LNCaP clone FGC (cell line): Measurements from ENCODE around the gene NDUFB10.

Experiments used
- DNase-seq: peaks from one replicate; pipeline ENCODE4 v3.0.0-alpha.2; 2011; ENCODE audit warnings: low read depth
- H3K4me3 ChIP-seq: 2 replicates; pipeline ENCODE4 v1.5.1; 2011; ENCODE audit warnings: mild to moderate bottlenecking, low read depth, low read length, control low read depth
- CTCF ChIP-seq: IDR thresholded peaks from 2 replicates; pipeline ENCODE4 v1.5.1; 2012; ENCODE audit warnings: mild to moderate bottlenecking; ENCODE audit not compliant: control insufficient read depth, insufficient read depth; ENCODE audit errors: extremely low read depth

NDUFB10 gene

DNA sequence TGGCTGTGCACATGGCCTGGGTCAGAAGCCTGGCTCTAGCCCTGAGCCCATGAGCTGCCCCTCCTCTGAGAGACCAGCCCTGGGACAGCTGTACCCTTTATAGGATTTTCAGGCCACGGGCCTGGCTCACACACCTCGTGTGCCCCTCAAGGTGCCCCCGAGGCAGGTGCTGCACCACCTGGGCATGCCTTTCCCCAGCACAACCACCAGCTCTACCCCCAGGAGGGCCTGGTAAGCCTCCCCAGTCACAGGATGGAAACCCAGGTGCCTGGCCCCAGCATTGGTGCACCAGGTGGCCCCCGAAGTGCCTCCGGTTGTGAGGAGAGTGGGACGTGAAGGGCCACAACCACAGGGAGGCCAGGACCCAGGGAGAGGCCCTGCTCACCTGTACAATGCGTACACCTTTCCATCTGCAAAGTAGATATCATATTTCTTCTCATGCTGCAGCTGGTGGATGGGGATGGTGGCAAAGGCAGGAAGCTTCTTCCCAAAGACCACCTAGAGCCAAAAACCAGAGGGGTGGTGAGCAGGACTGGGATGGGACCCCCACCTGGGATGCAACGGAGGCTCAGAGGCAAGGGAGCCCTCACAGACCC, 44.0 kb downstream of the NDUFB10 start:
- H3K4me3 ChIP-seq: no peak overlapping the region
- DNase-seq: no peak
- no peak for TF ChIP-seq CTCF

DNA sequence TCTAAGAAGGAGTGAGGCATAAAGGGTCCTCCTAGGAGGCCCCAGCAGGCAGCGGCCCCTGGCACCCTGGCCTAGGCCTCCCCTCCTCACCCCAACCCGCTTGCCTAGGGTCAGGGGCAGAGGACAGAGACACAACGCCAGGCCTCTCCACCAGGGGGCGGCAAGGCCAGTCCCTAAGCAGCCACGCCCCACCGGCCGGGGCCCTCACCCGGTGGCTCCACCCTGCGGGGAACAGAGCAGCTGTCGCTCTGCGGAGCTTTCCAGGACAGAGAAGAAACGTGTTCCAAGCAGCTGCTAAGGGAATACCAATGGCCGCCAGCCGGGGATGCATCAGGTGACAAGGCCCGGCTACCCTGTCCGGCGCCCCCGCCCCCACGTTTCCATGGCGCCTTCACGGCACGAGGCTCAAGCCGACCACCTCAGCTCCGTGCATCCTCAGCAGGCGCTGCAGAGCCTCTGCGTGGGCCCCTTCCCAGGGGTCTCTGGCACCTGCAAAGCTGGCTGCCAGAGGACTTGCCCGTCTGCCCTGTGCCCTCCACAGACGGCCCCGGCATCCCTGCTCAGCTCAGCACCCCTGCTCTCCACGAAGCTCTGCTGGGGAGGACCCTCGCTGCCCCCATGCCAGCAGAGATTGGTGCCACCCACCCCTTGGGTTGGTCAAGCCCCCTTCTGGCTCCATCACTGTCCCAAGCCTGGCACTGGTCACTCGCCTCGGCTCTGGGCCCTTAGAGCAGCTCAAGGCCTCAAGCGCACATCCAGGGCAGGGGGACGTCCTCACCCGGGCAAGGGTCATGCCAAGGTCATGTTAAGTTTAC, 44.7 kb downstream of the NDUFB10 start:
- H3K4me3 ChIP-seq: peak overlapping the region; percentile 32
- TF ChIP-seq CTCF: peak; percentile 89
- no peak for DNase-seq

DNA sequence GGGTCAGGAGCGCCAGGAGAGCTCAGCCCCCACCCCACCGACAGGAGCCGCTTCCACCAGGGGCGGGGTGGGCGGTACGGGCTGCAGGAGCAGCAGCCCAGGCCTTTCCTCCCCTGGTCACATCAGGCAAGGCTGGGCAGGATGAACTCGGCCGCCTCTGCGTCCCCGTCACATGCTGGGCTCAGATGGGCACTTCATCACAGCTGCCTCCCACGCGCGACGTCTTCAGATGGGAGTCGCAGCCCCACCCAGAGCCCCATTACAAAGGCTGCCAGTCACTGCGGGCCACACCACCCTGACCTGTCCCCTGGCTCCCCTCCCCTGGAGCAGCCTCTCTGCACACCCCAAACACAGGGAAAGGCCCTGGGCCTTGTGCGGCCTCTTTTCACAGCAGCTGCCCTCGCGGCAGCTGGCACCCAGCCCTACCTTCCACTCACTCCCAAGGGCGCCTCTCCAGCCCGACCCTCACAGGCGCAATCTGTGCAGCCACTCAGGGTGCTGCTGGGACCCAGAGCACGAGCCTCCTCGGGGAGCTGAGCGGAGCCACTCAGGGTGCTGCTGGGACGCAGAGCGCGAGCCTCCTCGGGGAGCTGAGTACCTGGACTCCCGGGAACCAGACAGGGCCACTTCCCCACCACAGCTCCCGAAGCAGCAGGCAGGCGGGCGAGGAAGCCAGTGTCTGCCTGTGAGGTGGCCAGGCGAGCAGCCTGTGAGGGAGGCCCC, 45.6 kb downstream of the NDUFB10 start:
- no peak for TF ChIP-seq CTCF
- no peak for DNase-seq
- no peak overlapping the region for H3K4me3 ChIP-seq

DNA sequence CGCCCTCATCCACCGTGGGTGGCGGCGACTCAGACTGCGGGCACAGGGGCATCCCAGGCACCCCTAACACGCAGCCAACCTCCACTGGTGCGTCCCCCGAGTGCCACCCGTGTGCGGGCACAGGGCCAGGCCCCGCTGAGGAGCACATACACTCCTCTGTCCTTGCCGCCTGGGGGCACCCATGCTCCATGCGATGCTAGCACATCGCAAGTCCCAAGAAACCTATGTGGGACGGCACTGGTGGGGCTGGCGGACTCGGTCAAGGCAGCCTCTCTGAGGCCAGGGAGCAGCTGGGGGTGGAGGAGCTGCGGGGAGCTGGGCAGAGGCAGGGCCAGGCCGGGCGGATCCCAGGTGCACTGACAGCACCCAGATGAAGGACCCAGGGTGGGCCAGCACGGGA, 46.3 kb downstream of the NDUFB10 start:
- no peak for DNase-seq
- peak; percentile 37 for TF ChIP-seq CTCF
- no peak overlapping the region for H3K4me3 ChIP-seq

DNA sequence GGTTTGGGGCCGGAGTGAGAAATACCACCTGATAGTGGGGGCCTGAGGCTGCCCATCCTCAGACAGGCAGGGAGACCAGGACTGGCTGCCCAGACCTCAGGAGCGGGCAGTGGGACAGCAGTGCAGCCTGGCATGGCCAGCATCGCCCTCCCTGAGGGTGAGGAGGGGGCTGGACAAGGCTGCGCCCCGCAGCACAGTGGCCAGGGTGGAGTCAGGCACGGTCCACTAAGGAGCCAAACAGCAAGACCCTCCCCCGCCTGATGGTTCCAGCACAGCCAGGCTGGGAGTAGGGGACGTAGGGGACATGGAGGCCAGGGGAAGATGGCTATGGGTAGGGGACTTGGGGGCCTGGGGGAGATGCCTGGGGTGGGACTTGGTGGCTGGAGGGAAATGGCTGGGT, 47.0 kb downstream of the NDUFB10 start:
- H3K4me3 ChIP-seq: no peak overlapping the region
- no peak for TF ChIP-seq CTCF
- no peak for DNase-seq

GRCh38 chr16:2007081-2007836, 47.9 kb downstream of the NDUFB10 start:
- no peak for TF ChIP-seq CTCF
- peak overlapping the region; percentile 80 for H3K4me3 ChIP-seq
- no peak for DNase-seq
